Measurements from ENCODE around the gene VGLL2. TPM values are rescaled to one million over a fixed set of nuclear protein-coding genes. Genes with fewer than 3 reads are reported as not detected.

Gene VGLL2
- total and polyA plus RNA-seq, 2 donors (not counting 3 experiments of a cell fraction or from before 2014, with no cell fraction given) = not detected

- H2AFZ ChIP-seq (ENCODE audit: low read depth, low read length) = no peak overlapping the region
- no peak overlapping the region for H3K4me3 ChIP-seq (replicated peaks in 1 of 3; ENCODE audit: insufficient read depth in 1 of 3, low read depth in 1 of 3, low read length in 3 of 3)
- H3K27ac ChIP-seq (ENCODE audit: insufficient read depth, low read depth, low read length) = no peak overlapping the region
- H3K79me2 ChIP-seq (ENCODE audit: control insufficient read depth, insufficient read depth, low read length) = no peaks in the 10 kb centered on the region
- H3K9me3 ChIP-seq (replicated peaks; ENCODE audit: control insufficient read depth, insufficient read depth, low read length) = no peaks in the 10 kb centered on the region
- intact Hi-C loops (cut with micrococcal nuclease) (no loop called here), dilution Hi-C loops (cut with MboI; ENCODE audit: extremely low pct_ligation_motif_present, low sequenced_read_pairs) (no loop called here)
- no peak for DNase-seq (ENCODE audit: low read depth, low spot score)
- no TSS peak for BruUV-seq (replicated peaks)
- FAIRE-seq = no peak
- TF ChIP-seq POLR2AphosphoS5 (IDR thresholded peaks at IDR 0.05; ENCODE audit: insufficient read depth, low read depth, low read length) = no peak
- no peak for TF ChIP-seq CTCF (IDR thresholded peaks at IDR 0.05; ENCODE audit: extremely low read depth in 1 of 2, insufficient read depth in 1 of 2, low read depth in 1 of 2, low read length in 2 of 2)
- TF ChIP-seq EZH2 (IDR thresholded peaks at IDR 0.05; ENCODE audit: borderline replicate concordance, low read depth, low read length, severe bottlenecking) = no peak
- TF ChIP-seq POLR2A (IDR thresholded peaks at IDR 0.05; ENCODE audit: low read depth, low read length) = no peak
- TF ChIP-seq MYC (IDR thresholded peaks at IDR 0.05; ENCODE audit: low read depth, low read length) = no peak
- no peak for TF ChIP-seq JUN (IDR thresholded peaks at IDR 0.05; ENCODE audit: borderline replicate concordance, insufficient read depth, insufficient read length, low read depth)
- no peak overlapping the region for H3K4me2 ChIP-seq (ENCODE audit: insufficient read depth, low read length)
- no peaks in the 10 kb centered on the region for H3K9me1 ChIP-seq (replicated peaks; ENCODE audit: control insufficient read depth, extremely low read depth, insufficient read depth, low read length)
- H3K27me3 ChIP-seq (ENCODE audit: control insufficient read depth in 2 of 2, insufficient read depth in 2 of 2, low read length in 2 of 2) = no peaks in the 10 kb centered on the region
- ChIA-PET CTCF (no interaction called here), POLR2A (no interaction called here)
- H4K20me1 ChIP-seq (replicated peaks; ENCODE audit: control insufficient read depth, extremely low read depth, insufficient read depth, low read length) = no peaks in the 10 kb centered on the region
- no peaks in the 10 kb centered on the region for H3K4me1 ChIP-seq (ENCODE audit: control insufficient read depth, extremely low read depth, insufficient read depth, low read length)
- H3K36me3 ChIP-seq (ENCODE audit: control insufficient read depth in 2 of 2, extremely low read depth in 1 of 2, insufficient read depth in 2 of 2, low read length in 2 of 2) = no peaks in the 10 kb centered on the region
- no peak overlapping the region for H3K9ac ChIP-seq (replicated peaks; ENCODE audit: extremely low read depth, insufficient read depth, low read length)
Measured at GRCh38 chr6:117226778-117227177, 38.6 kb upstream of the VGLL2 start.
